Stimulated activated CD4-positive, alpha-beta T cell treated with anti-CD3 and anti-CD28 coated beads, Interleukin-4, amount 100 ng/mL, for 48 hours (primary cell): ENCODE results near the gene GALK2.
"Not testable (repeated sequence)": the region's sequence is repeated elsewhere in the genome, so short reads cannot be mapped to it uniquely, and the experiment has no call there.

ENCODE experiments used
- DNase-seq, 2 donors: peaks; one replicate each; pipeline ENCODE4 v3.0.0-alpha.2; 2020; ENCODE audit warnings: low read depth in 2 of 2

GALK2 gene

DNA sequence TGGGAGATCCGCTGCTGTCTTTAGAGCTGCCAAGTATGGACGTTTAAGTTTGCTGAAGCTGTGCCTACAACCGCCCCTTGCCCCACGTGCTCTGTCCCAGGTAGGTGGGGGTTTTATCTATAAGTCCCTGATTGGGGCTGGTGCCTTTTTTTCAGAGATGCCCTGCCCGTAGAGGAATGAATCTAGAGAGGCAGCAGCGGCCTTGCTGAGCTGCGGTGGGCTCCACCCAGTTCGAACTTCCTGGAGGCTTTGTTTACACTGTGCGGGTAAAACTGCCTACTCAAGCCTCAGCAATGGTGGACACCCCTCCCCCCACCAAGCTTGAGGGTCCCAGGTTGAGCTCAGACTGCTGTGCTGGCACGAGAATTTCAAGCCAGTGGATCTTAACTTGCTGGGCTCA is 169.6 kb downstream of the GALK2 start:
- DNase-seq: no peak

DNA sequence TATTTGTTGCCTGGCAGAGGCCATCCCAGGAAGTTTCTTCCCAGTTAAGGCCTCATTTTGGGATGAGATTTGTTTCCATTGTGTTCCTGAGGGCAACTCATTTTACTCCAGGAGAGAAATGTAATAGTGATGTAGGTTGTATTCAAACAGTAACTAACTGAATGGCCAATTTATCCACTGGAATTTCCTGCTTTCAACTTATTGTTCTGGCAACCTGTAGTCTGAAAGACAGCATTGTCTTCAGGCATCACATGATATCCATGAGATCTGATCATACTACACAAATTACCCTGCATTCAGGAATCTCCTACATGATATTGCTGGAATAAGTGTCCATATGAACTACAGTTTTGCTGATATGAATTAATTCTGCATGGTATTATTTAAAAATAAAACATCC is 173.5 kb downstream of the GALK2 start:
- no peak for DNase-seq

DNA sequence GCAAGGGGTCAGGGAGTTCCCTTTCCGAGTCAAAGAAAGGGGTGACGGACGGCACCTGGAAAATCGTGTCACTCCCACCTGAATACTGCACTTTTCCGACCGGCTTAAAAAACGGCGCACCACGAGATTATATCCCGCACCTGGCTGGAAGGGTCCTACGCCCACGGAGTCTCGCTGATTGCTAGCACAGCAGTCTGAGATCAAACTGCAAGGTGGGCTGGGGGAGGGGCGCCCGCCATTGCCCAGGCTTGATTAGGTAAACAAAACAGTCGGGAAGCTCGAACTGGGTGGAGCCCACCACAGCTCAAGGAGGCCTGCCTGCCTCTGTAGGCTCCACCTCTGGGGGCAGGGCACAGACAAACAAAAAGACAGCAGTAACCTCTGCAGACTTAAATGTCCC is 184.4 kb downstream of the GALK2 start:
- DNase-seq: not testable (repeated sequence)

DNA sequence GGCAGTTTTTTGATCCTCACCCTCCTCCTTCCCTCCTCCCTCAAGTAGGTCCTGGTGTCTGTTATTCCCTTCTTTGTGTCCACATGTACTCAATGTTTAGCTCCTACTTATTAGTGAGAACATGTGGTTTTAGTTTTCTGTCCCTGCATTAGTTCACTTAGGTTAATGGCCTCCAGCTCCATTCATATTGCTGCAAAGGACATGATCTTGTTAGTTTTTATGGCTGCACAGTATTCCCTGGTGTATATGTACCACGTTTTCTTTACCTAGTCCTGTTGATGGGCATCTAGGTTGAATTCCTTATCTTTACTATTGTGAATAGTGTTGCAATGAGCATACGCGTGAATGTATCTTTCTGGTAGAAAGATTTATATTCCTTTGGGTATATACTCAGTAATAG is 191.3 kb downstream of the GALK2 start:
- no peak for DNase-seq

DNA sequence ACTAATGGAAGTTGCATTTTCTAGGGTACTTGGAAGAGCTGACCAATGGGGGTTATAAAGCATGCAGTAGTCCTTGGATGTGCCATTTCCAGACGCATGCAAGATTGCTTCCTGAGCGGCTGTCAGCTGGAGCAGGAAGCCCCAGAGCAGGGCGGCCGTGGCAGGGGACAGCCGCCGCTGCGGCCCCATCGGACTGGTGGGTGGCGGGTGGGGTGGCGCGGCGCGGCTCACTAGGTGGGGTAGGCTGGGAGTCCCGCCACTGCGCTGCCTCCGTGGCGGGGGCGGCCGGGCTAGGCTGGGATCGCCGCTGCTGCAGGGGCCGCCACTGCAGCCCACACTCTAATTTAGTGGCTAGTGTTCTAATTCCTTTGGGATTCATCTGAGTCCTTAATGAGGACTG is 196.4 kb downstream of the GALK2 start:
- DNase-seq: no peak

DNA sequence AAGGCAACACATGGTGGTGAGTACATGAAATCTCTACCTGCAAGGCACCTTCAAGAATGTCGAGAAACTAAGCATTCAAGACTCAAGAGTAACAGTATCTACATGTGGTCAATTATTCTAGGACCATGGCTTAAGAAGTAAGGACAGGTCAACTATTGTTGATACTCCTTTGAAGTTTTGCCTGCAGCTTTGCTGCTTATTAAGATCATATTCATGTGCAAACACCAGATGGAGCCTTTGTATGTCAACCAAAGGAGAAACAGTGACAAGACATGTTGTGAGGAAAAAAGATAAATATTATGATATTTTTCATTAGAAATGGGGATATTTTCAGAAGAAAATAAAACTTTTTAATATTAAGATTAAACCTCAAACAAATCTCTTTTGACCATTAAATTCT is 200.7 kb downstream of the GALK2 start:
- DNase-seq: no peak

DNA sequence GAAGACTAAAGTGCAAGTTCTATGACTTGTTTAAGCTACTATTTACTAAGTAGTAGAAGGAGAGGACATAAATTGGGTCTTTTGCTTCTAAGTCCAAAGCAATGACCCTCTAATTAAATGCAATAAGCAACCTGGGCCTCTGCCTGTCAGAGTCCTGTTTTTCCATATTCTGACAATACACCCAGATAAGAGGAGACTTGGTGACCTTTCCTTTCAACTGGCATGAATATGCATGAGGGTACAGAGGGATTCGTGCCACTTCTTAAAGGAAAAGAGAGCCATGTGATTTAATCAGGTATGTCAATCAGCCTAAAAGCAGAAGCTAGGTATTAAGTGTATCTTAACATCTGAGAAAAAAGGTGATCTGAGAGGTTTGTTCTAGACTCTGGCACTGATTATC is 202.3 kb downstream of the GALK2 start:
- DNase-seq: no peak

DNA sequence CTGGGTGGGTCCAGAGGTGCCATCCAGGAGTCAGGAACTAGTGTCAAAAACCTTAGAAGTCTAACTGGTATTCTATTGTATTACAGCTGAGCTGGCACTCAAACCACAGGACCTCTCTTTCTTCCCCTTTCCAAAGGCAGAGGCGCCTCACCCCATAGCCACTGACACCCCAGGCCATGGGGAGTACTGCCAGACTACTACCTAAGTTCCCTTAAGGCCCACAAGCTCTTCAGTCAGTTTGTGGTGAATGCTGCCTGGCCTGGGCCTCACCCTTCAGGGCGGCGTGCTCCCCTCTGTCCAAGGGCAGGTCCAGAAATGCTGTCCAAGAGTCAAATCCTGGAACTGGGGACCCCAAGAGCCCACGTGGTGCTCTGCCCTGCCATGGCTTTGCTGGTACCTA is 209.9 kb downstream of the GALK2 start:
- no peak for DNase-seq

DNA sequence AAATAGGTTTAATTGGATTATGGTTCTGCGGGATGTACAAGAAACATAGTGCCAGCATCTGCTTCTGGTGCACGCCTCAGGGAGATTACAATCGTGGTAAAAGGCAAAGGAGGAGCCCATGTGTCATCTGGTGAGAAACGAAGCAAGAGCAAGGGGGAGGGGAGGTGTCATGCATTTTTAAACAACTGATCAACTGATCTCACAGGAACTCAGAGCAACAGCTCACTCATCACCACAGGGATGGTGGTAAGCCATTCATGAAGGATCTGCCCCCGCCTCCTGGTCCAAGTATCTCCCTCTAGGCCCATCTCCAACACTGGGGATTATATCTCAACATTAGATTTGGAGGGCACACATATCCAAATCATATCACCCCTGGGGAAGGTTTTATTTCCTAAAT is 210.9 kb downstream of the GALK2 start:
- DNase-seq: no peak
